Measurements from ENCODE around the gene UQCRC1.

DNA sequence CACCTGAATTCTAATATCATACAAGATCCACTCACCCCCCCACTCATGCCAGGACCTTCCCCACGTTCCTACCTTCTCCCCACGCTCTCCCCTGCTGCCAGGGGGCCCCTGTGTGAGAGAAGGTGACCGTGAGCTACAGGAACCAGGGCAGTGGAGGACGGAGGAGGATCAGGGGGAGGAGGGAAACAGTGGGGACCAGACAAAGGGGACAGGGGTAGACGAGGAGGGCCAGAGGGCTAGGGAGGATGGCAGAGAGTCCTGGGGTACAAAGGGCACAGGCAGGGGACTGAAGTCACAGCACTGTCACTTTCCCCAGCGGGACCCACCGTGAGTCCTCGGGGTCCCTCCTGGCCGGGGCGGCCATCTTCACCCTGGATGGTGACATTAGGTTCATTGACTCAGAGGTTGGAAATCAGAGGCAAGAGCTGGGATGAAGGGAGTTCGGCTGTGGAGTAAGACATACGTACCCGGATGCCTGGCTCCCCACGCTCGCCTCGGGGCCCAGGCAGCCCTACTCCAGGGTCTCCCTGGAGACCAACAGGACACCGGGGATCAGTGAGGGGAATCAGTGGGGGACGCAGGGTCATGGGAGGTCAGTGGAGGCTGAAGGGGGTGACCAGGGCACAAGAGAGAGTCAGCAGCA is 39.5 kb downstream of the UQCRC1 start:
- TF ChIP-seq, protein P1, sequence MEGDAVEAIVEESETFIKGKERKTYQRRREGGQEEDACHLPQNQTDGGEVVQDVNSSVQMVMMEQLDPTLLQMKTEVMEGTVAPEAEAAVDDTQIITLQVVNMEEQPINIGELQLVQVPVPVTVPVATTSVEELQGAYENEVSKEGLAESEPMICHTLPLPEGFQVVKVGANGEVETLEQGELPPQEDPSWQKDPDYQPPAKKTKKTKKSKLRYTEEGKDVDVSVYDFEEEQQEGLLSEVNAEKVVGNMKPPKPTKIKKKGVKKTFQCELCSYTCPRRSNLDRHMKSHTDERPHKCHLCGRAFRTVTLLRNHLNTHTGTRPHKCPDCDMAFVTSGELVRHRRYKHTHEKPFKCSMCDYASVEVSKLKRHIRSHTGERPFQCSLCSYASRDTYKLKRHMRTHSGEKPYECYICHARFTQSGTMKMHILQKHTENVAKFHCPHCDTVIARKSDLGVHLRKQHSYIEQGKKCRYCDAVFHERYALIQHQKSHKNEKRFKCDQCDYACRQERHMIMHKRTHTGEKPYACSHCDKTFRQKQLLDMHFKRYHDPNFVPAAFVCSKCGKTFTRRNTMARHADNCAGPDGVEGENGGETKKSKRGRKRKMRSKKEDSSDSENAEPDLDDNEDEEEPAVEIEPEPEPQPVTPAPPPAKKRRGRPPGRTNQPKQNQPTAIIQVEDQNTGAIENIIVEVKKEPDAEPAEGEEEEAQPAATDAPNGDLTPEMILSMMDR (IDR thresholded peaks at IDR 0.05) = no peak
- TF ChIP-seq POLR2A (IDR thresholded peaks at IDR 0.05) (no peak), POLR2AphosphoS5 (IDR thresholded peaks at IDR 0.05) (no peak)

Measured in breast epithelium (tissue), 3 donors.